Measurements from ENCODE around the gene DIPK1A. TPM values are rescaled to one million over a fixed set of nuclear protein-coding genes. Genes with fewer than 3 reads are reported as not detected.

The DIPK1A gene
- total RNA-seq, 1 experiment from 2014 or later: 1.2 TPM

DNA sequence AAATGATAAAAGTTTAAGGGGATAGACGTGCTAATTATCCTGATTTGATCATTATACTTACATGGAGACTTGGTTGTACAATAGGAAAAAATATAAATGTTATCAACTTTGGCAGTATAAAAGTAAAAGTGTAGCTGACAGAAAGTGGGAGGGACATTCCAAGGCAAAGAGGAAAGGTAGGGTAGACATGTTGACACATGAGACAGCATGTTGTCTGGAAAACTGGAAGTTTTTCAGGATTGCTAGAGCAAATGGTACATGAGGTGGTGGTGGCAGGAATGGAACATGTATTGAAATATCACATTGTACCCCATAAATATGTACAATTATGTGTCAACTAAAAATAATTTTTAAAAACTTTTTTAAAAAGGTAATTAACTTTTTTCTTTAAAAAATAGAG lies 13.2 kb downstream of the DIPK1A start:
- no peak for DNase-seq (ENCODE audit: low read depth, low spot score)
- in situ Hi-C loops (cut with HindIII; ENCODE audit: low pct_unique_long_range_greater_than_20kb, low sequenced_read_pairs) (no loop called here), intact Hi-C loops (cut with micrococcal nuclease; ENCODE audit: unreplicated experiment) (no loop called here)
- TF ChIP-seq SIN3A (IDR thresholded peaks at IDR 0.05; ENCODE audit: borderline replicate concordance, insufficient read depth, low read depth, low read length) (no peak), TCF7L2 (IDR thresholded peaks at IDR 0.05; ENCODE audit: low read depth, low read length) (no peak), POLR2AphosphoS5 (IDR thresholded peaks at IDR 0.05; ENCODE audit: low read depth, low read length) (no peak)
- TF ChIP-seq, protein P1, sequence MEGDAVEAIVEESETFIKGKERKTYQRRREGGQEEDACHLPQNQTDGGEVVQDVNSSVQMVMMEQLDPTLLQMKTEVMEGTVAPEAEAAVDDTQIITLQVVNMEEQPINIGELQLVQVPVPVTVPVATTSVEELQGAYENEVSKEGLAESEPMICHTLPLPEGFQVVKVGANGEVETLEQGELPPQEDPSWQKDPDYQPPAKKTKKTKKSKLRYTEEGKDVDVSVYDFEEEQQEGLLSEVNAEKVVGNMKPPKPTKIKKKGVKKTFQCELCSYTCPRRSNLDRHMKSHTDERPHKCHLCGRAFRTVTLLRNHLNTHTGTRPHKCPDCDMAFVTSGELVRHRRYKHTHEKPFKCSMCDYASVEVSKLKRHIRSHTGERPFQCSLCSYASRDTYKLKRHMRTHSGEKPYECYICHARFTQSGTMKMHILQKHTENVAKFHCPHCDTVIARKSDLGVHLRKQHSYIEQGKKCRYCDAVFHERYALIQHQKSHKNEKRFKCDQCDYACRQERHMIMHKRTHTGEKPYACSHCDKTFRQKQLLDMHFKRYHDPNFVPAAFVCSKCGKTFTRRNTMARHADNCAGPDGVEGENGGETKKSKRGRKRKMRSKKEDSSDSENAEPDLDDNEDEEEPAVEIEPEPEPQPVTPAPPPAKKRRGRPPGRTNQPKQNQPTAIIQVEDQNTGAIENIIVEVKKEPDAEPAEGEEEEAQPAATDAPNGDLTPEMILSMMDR (IDR thresholded peaks at IDR 0.05): no peak
- TF ChIP-seq, protein P2, sequence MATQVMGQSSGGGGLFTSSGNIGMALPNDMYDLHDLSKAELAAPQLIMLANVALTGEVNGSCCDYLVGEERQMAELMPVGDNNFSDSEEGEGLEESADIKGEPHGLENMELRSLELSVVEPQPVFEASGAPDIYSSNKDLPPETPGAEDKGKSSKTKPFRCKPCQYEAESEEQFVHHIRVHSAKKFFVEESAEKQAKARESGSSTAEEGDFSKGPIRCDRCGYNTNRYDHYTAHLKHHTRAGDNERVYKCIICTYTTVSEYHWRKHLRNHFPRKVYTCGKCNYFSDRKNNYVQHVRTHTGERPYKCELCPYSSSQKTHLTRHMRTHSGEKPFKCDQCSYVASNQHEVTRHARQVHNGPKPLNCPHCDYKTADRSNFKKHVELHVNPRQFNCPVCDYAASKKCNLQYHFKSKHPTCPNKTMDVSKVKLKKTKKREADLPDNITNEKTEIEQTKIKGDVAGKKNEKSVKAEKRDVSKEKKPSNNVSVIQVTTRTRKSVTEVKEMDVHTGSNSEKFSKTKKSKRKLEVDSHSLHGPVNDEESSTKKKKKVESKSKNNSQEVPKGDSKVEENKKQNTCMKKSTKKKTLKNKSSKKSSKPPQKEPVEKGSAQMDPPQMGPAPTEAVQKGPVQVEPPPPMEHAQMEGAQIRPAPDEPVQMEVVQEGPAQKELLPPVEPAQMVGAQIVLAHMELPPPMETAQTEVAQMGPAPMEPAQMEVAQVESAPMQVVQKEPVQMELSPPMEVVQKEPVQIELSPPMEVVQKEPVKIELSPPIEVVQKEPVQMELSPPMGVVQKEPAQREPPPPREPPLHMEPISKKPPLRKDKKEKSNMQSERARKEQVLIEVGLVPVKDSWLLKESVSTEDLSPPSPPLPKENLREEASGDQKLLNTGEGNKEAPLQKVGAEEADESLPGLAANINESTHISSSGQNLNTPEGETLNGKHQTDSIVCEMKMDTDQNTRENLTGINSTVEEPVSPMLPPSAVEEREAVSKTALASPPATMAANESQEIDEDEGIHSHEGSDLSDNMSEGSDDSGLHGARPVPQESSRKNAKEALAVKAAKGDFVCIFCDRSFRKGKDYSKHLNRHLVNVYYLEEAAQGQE (IDR thresholded peaks at IDR 0.05; ENCODE audit: insufficient read depth in 1 of 2, low read depth in 2 of 2, low read length in 1 of 2): no peak
- ATAC-seq: no peak
- Histone ChIP-seq H3K4me1 (ENCODE audit: control insufficient read depth, insufficient read depth, low read length) (no peaks in the 10 kb centered on the region), H3K4me3 (ENCODE audit: low read depth in 2 of 2, low read length in 2 of 2) (no peak overlapping the region), H3K36me3 (ENCODE audit: control insufficient read depth, insufficient read depth, low read length) (no peaks in the 10 kb centered on the region), H3K27ac (ENCODE audit: low read length) (no peak overlapping the region), H3K27me3 (ENCODE audit: control insufficient read depth, insufficient read depth, low read length) (no peaks in the 10 kb centered on the region), H3K9me3 (ENCODE audit: control insufficient read depth, insufficient read depth, low read depth, low read length) (no peaks in the 10 kb centered on the region)
- BruUV-seq (replicated peaks): no TSS peak
- POLR2A ChIA-PET: interaction anchor here (0.6 kb wide), 1 partner anchor 8 kb away, joined by 6 read pairs; no protein-coding TSS in a partner anchor
- CTCF ChIA-PET: no interaction called here

DNA sequence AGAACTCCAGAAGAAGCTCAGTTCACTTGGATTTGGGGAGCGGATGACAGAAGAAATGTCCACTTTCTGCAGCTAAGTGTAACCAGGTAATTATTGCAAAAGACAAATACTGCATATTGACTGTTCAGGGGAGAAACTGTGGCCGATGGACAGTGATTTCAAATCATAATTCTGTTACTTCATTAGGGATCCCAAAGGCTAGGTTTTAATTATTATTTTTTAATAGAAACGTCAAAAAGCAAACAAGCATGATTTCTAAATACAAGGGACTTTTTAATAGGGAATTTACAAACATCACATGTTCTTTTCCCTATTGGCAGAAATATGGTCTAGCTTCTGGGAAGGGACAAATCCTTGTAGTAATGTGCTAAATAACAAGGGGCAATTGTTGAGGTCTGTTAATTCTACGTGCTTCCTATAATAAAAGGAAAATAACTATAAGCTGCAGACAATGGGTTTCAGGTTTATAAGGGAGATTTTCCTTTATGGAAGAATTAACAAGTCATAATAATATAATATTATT lies 15.5 kb downstream of the DIPK1A start:
- BruUV-seq (replicated peaks): no TSS peak
- Histone ChIP-seq H3K9me3 (ENCODE audit: control insufficient read depth, insufficient read depth, low read depth, low read length) (no peaks in the 10 kb centered on the region), H3K4me3 (ENCODE audit: low read depth in 2 of 2, low read length in 2 of 2) (no peak overlapping the region), H3K4me1 (ENCODE audit: control insufficient read depth, insufficient read depth, low read length) (no peaks in the 10 kb centered on the region), H3K27me3 (ENCODE audit: control insufficient read depth, insufficient read depth, low read length) (no peaks in the 10 kb centered on the region), H3K27ac (ENCODE audit: low read length) (no peak overlapping the region), H3K36me3 (ENCODE audit: control insufficient read depth, insufficient read depth, low read length) (no peaks in the 10 kb centered on the region)
- DNase-seq (ENCODE audit: low read depth, low spot score) (no peak), ATAC-seq (no peak)
- intact Hi-C loops (cut with micrococcal nuclease; ENCODE audit: unreplicated experiment): no loop called here
- in situ Hi-C loops (cut with HindIII; ENCODE audit: low pct_unique_long_range_greater_than_20kb, low sequenced_read_pairs): no loop called here
- CTCF ChIA-PET: no interaction called here
- POLR2A ChIA-PET: no interaction called here
- TF ChIP-seq SIN3A (IDR thresholded peaks at IDR 0.05; ENCODE audit: borderline replicate concordance, insufficient read depth, low read depth, low read length) (no peak), POLR2AphosphoS5 (IDR thresholded peaks at IDR 0.05; ENCODE audit: low read depth, low read length) (no peak), TCF7L2 (IDR thresholded peaks at IDR 0.05; ENCODE audit: low read depth, low read length) (no peak)
- TF ChIP-seq, protein P1 (IDR thresholded peaks at IDR 0.05): no peak
- TF ChIP-seq, protein P2 (IDR thresholded peaks at IDR 0.05; ENCODE audit: insufficient read depth in 1 of 2, low read depth in 2 of 2, low read length in 1 of 2): no peak

Measured in Panc1 (cell line).